AG10803 (cell line): Measurements from ENCODE around the gene TACC3.
"Not testable (repeated sequence)": the region's sequence is repeated elsewhere in the genome, so short reads cannot be mapped to it uniquely, and the experiment has no call there.

ENCODE experiments used
- DNase-seq: peaks from one replicate; pipeline ENCODE4 v3.0.0; 2010; ENCODE audit warnings: low read depth
- H3K4me3 ChIP-seq: 2 replicates; pipeline ENCODE4 v1.5.1; 2011; ENCODE audit warnings: mild to moderate bottlenecking, low read length, control low read depth
- CTCF ChIP-seq: conservative IDR thresholded peaks from 2 replicates; pipeline ENCODE4 v1.5.1; 2011; ENCODE audit warnings: mild to moderate bottlenecking, low read length, control low read depth, inconsistent platforms

Gene TACC3

GRCh38 chr4:1686440-1687036 lies 34.8 kb upstream of the TACC3 start:
- H3K4me3 ChIP-seq = no peak overlapping the region
- DNase-seq = no peak
- no peak for TF ChIP-seq CTCF

- no peak for TF ChIP-seq CTCF
Measured at GRCh38 chr4:1690698-1691097, 30.6 kb upstream of the TACC3 start.

GRCh38 chr4:1691737-1692373 lies 29.5 kb upstream of the TACC3 start:
- no peak for DNase-seq
- no peak overlapping the region for H3K4me3 ChIP-seq
- no peak for TF ChIP-seq CTCF

More at GRCh38 chr4:1690698-1691097, 30.6 kb upstream of the TACC3 start:
- no peak for DNase-seq
- no peak overlapping the region for H3K4me3 ChIP-seq

GRCh38 chr4:1693131-1693896 lies 28.0 kb upstream of the TACC3 start:
- H3K4me3 ChIP-seq = no peak overlapping the region
- TF ChIP-seq CTCF = peak; percentile 96
- DNase-seq = peak; percentile 74

- no peak for TF ChIP-seq CTCF
- DNase-seq = no peak
- no peak overlapping the region for H3K4me3 ChIP-seq
Measured at GRCh38 chr4:1695913-1696312, 25.4 kb upstream of the TACC3 start.

GRCh38 chr4:1701671-1702070 lies 19.6 kb upstream of the TACC3 start:
- DNase-seq = not testable (repeated sequence)

GRCh38 chr4:1703867-1704266 lies 17.5 kb upstream of the TACC3 start:
- DNase-seq = no peak
- TF ChIP-seq CTCF = no peak
- H3K4me3 ChIP-seq = no peak overlapping the region

More at GRCh38 chr4:1701671-1702070, 19.6 kb upstream of the TACC3 start:
- not testable (repeated sequence) for H3K4me3 ChIP-seq
